Measurements from ENCODE around the gene SSH2.

Gene SSH2

GRCh38 chr17:29591146-29591736 is 338.8 kb downstream of the SSH2 start:
- DNase-seq (ENCODE audit: low read depth in 3 of 3, low spot score in 1 of 3), result no peak

DNA sequence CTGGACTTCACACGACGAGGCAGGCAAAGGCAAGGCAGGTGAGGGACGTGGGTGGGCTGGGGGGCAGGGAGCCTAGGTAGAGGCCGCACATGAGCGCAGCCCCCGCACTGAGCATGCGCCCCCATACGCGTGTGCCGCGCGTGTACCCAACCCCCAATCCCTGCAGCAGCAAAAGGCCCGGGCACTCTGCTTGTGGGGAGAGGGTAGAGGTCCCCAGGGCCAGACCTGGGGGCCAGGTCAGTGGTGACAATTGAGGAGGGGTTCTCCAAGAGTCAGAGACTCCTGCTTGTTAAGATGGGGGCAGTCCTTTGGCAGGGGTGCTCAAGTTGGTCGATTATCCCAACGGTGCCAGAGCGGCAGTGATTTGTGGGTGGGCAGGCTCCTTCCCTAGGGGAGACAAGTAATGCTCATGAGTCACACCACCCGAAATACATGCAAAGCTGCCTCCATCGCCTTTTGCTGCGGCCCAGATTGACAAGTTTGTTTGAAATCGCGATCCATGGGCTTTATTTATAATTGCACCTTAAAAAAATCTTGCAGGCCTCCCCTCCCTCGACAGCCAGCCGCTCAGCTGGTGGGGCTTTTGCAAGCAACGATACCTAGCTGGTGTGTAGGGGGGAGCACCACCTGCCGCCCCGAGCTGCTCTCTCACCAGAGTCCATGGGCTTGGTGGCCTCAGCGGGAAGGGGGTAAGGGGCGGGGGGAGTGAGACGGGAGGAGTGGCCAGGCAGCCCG is 339.4 kb downstream of the SSH2 start:
- DNase-seq (ENCODE audit: low read depth in 3 of 3, low spot score in 1 of 3), result no peak

- peak in 2 of 3 donors; percentile 70 to 79 for DNase-seq (ENCODE audit: low read depth in 3 of 3, low spot score in 1 of 3)
These were observed 340.3 kb downstream of the SSH2 start, which contains the start of gene GIT1 for GRCh38 chr17:29589524-29590410. Gene GIT1, minus strand, starts transcription at chr17:29589648. Its CDS starts 270 bp downstream, at chr17:29589378.

DNA sequence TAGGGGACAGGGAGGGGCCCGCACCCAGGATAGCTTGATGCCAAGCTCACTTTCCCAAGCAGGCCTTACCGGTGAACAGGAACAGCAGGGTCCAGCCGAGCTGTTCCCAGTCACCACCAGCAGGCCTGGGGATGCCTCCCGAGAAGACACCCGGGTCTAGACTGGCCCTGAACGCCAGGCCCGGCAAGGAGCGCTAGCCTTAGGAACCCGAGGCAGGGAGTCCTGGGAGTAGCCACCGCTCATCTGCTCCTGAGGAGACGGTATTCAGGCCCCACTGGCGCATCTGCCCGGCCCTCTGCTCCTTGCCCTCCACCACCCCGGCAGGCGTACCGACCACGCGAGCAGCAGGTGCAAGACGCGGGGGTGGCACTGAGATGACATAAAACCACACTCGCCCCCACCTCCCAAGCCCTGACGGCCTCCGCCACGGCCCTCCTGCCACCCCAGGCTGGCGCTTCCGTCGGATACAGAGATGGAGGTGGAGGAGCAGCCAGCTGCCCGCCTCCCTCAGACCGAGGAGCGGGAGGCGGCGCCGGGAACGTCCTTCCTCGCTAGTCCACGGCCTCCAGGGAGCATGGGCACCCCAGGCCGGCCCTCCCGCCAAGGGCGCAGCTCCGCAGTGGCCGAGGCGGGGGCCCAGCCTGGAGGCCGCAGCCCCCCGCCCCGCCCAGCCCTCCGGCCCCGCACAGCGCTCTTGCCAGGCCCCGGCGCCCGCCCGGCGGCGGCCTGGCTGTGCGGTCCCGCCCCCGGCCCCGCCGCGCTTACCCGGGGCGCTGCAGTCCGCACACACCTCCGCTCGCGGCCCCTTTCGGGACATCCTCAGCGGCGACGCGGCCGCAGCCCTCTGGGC is 341.2 kb downstream of the SSH2 start:
- DNase-seq (ENCODE audit: low read depth in 3 of 3, low spot score in 1 of 3), result peak in 1 of 3 donors; percentile 43

- DNase-seq (ENCODE audit: low read depth in 3 of 3, low spot score in 1 of 3), result no peak
These were observed 341.9 kb downstream of the SSH2 start for GRCh38 chr17:29588017-29588561.

- no peak for DNase-seq (ENCODE audit: low read depth in 3 of 3, low spot score in 1 of 3)
These were observed 342.4 kb downstream of the SSH2 start for GRCh38 chr17:29587591-29587990.

GRCh38 chr17:29586676-29587469 is 343.2 kb downstream of the SSH2 start:
- no peak for DNase-seq (ENCODE audit: low read depth in 3 of 3, low spot score in 1 of 3)

GRCh38 chr17:29585080-29585751 is 344.8 kb downstream of the SSH2 start:
- DNase-seq (ENCODE audit: low read depth in 3 of 3, low spot score in 1 of 3), result no peak

GRCh38 chr17:29584452-29585079 is 345.5 kb downstream of the SSH2 start:
- DNase-seq (ENCODE audit: low read depth in 3 of 3, low spot score in 1 of 3), result no peak

DNA sequence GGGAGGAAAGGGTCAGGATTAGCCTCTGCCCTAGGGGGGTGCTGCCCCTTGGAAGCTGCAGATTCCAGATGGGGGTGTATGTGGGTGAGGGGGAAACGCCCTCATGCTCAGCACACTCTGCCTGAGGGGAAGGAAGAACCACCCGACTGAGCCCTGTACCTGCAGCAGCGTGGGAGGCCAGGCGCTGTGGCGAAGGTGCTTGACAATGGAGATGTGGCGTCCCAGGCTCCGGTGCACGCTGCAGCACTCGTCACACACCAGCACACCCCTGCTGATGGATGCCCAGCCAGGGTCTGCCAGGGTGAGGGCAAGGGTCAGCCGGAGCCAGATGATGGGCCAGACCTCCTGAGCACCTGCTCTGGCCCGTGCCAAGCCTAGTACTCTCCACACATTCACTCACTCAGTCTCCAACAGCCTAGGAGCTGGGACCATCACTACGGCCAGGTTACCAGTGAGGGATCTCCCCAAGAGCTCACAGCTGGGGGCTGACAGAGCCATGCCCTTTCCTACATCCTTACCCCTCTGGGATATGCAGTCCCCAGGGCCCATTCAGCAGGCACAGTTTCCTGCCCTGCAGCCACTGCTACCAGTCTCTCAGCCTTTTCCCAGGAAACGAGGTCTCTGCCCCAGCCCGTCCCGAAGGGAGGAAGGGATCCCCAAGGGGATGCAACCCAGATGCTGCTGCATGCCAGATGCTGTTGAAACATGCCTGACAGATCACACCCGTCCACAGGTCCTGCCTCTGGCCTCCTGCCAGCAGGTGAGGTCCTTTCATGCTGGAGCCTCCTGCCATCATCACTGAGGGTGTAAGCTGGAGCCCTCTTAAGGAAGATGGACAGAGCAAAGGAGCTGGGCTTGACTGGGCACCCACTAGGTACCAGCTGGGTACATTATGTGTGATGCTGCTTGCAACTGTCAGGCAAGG is 346.4 kb downstream of the SSH2 start:
- DNase-seq (ENCODE audit: low read depth in 3 of 3, low spot score in 1 of 3), result no peak

DNA sequence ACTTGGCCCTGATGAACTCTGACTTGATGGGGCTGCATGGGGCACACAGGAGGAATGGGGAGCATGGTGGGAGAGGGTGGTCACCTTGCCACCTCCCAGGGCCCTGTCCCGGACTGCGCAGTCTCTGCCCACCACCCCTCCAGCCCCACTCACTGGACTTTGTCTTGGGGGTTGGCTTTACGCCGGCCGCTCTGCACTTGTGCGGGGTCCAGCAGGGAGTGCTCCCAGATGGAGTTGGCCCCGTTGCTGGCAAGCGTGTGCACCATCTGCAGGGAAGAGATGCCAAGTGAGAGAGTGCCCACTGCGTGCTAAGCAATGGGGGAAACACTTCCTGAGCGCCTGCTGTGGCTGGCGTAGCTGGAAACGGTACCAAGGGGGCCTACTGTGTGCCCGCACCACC is 347.3 kb downstream of the SSH2 start:
- no peak for DNase-seq (ENCODE audit: low read depth in 3 of 3, low spot score in 1 of 3)

GRCh38 chr17:29582254-29582765 is 347.7 kb downstream of the SSH2 start:
- DNase-seq (ENCODE audit: low read depth in 3 of 3, low spot score in 1 of 3), result no peak

DNA sequence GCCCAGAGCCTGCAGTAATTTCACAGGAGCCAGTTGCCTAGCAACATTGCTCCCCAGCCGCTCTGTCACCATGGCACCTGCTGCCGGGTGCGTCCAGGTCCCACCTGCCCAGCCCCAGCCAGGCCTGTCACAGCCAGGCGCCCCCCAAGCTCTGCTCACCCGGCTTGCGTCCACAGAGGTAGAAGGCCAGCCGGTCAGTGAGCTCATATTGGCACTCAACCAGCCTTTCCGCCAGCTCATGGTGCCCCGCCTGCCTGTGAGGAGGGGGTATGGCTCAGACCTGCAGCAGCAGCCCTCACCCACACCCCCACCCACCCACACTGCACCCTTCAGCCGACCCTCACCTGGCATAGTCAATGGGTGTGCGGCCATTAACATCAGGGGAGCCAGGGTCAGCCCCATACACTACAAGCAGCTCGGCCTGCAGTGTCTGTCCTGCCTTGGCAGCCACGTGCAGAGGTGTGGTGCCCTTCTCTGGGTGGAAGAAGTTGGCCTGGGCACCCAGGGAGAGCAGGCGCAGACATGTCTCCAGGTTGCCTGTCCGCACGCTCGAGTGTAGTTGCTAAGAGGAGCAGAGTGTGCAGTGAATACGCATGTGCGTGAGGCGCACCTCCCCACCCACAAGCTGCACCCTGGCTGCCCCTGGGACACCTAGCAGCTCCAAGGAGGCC is 348.3 kb downstream of the SSH2 start:
- DNase-seq (ENCODE audit: low read depth in 3 of 3, low spot score in 1 of 3), result no peak

- DNase-seq (ENCODE audit: low read depth in 3 of 3, low spot score in 1 of 3), result peak; percentile 72 to 90 (median 82)
These were observed 349.9 kb downstream of the SSH2 start for GRCh38 chr17:29579866-29580771.

GRCh38 chr17:29578626-29579485 is 351.2 kb downstream of the SSH2 start:
- DNase-seq (ENCODE audit: low read depth in 3 of 3, low spot score in 1 of 3), result no peak

Measured in stimulated activated CD4-positive, alpha-beta T cell treated with anti-CD3 and anti-CD28 coated beads, TNF-alpha, amount 100 ng/mL, for 1 hour (primary cell).